IMR-90 (cell line): ENCODE measurements around the gene ME1. TPM values are rescaled to one million over a fixed set of nuclear protein-coding genes. Genes with fewer than 3 reads are reported as not detected.

Experiments used
- ATAC-seq: fragments of 200-7000 bp; cut with Tn5 transposase; 2 replicates; pipeline ENCODE4 v1.9.1; 2020; ENCODE audit warnings: low read depth, mild to moderate bottlenecking, moderate library complexity
- BruUV-seq: library from RNA; stranded (reverse); fragments of 400-500 nt; replicated peaks from 2 replicates; lab custom pipeline; 2021; lab: Mats Ljungman, UMichigan
- CTCF ChIA-PET: fragments of 300-600 bp; formaldehyde crosslinking; extraction: SDS; loops from one replicate; lab custom pipeline; 2021; ENCODE audit warnings: antibody characterized with exemption; lab: Yijun Ruan, JAX
- POLR2A ChIA-PET: fragments of 300-600 bp; sonication (Branson Sonifier 250); formaldehyde crosslinking; loops from one replicate; lab custom pipeline; 2022; ENCODE audit warnings: antibody characterized with exemption; ENCODE audit not compliant: unreplicated experiment; lab: Charles Lee
- DNase-seq: peaks from one replicate; pipeline ENCODE4 v3.0.0; 2013
- H2AFZ ChIP-seq: replicated peaks from 2 replicates; pipeline ENCODE3; 2013; ENCODE audit warnings: low read length, mild to moderate bottlenecking; ENCODE audit not compliant: poor library complexity
- H2AK5ac ChIP-seq: 2 replicates; pipeline ENCODE4 v1.6.1; 2013; ENCODE audit warnings: low read depth, low read length, inconsistent platforms
- H2AK9ac ChIP-seq: replicated peaks from 2 replicates; pipeline ENCODE3; 2013; ENCODE audit warnings: mild to moderate bottlenecking, low read depth, low read length, moderate library complexity; ENCODE audit not compliant: poor library complexity
- H2BK120ac ChIP-seq: 2 replicates; pipeline ENCODE4 v1.6.1; 2013; ENCODE audit warnings: low read depth, low read length, inconsistent platforms
- H2BK15ac ChIP-seq: 3 replicates; pipeline ENCODE4 v1.6.1; 2013; ENCODE audit warnings: low read depth, low read length, inconsistent platforms
- H2BK20ac ChIP-seq: 2 replicates; pipeline ENCODE4 v1.6.1; 2013; ENCODE audit warnings: low read depth, mild to moderate bottlenecking, inconsistent platforms, low read length, moderate library complexity
- H2BK5ac ChIP-seq: 2 replicates; pipeline ENCODE4 v1.6.1; 2013; ENCODE audit warnings: mild to moderate bottlenecking, low read depth, low read length, inconsistent platforms; ENCODE audit not compliant: poor library complexity, severe bottlenecking
- H3K14ac ChIP-seq: replicated peaks from 2 replicates; pipeline ENCODE4 v1.6.1; 2013; ENCODE audit warnings: low read depth, low read length, inconsistent platforms
- H3K18ac ChIP-seq: 2 replicates; pipeline ENCODE4 v1.6.1; 2013; ENCODE audit warnings: low read depth, low read length, control low read depth
- H3K23ac ChIP-seq: 2 replicates; pipeline ENCODE4 v1.6.1; 2013; ENCODE audit warnings: low read depth, low read length, inconsistent platforms
- H3K27ac ChIP-seq: 2 replicates; pipeline ENCODE4 v1.5.1; 2013; ENCODE audit warnings: mild to moderate bottlenecking, control low read depth, low read length; ENCODE audit not compliant: insufficient read depth
- H3K27me3 ChIP-seq: 2 replicates; pipeline ENCODE4 v1.6.1; 2013; ENCODE audit warnings: low read length; ENCODE audit not compliant: control insufficient read depth, insufficient read depth
- H3K36me3 ChIP-seq: 2 replicates; pipeline ENCODE4 v1.6.1; 2013; ENCODE audit warnings: low read length, mixed read lengths; ENCODE audit not compliant: control insufficient read depth, insufficient read depth
- H3K4ac ChIP-seq: 2 replicates; pipeline ENCODE4 v1.6.1; 2013; ENCODE audit warnings: low read depth, low read length, inconsistent platforms
- H3K4me1 ChIP-seq: 2 replicates; pipeline ENCODE4 v1.6.1; 2013; ENCODE audit warnings: low read length, mixed read lengths; ENCODE audit not compliant: control insufficient read depth, insufficient read depth
- H3K4me2 ChIP-seq: 2 replicates; pipeline ENCODE4 v1.6.1; 2013; ENCODE audit warnings: low read depth, mild to moderate bottlenecking, control low read depth, low read length, moderate library complexity
- H3K4me3 ChIP-seq: 2 replicates; pipeline ENCODE4 v1.5.1; 2013; ENCODE audit warnings: low read depth, mild to moderate bottlenecking, control low read depth, low read length, moderate library complexity; ENCODE audit not compliant: insufficient read depth
- H3K56ac ChIP-seq: 2 replicates; pipeline ENCODE4 v1.6.1; 2013; ENCODE audit warnings: low read length, inconsistent platforms; ENCODE audit not compliant: insufficient read depth; ENCODE audit errors: extremely low read depth
- H3K79me1 ChIP-seq, 2 experiments: 2 replicates each; pipeline ENCODE4 v1.6.1; 2013; ENCODE audit warnings: low read length in 2 of 2, inconsistent platforms in 1 of 2, low read depth in 1 of 2
- H3K9ac ChIP-seq: 2 replicates; pipeline ENCODE4 v1.6.1; 2013; ENCODE audit warnings: low read depth, low read length, control low read depth
- H3K9me1 ChIP-seq: 2 replicates; pipeline ENCODE4 v1.6.1; 2013; ENCODE audit warnings: low read length, inconsistent platforms; ENCODE audit not compliant: insufficient read depth
- H3K9me3 ChIP-seq: 2 replicates; pipeline ENCODE4 v1.6.1; 2013; ENCODE audit warnings: low read length; ENCODE audit not compliant: control insufficient read depth, insufficient read depth
- H4K20me1 ChIP-seq: 2 replicates; pipeline ENCODE4 v1.6.1; 2013; ENCODE audit warnings: low read length, inconsistent platforms; ENCODE audit not compliant: insufficient read depth
- H4K5ac ChIP-seq: 2 replicates; pipeline ENCODE4 v1.6.1; 2013; ENCODE audit warnings: mild to moderate bottlenecking, low read depth, low read length, control low read depth
- H4K8ac ChIP-seq, 2 experiments: 2 replicates each; pipeline ENCODE4 v1.6.1; 2013; ENCODE audit warnings: low read depth in 2 of 2, low read length in 2 of 2, control low read depth in 1 of 2, inconsistent platforms in 1 of 2
- H4K91ac ChIP-seq: 2 replicates; pipeline ENCODE4 v1.6.1; 2013; ENCODE audit warnings: low read depth, low read length, inconsistent platforms; ENCODE audit not compliant: insufficient read depth
- BHLHE40 ChIP-seq: fragments of 150-350 bp; IDR thresholded peaks from 2 replicates; pipeline ENCODE4 v1.6.1; 2016; ENCODE audit warnings: mild to moderate bottlenecking, low read depth, low read length
- CEBPB ChIP-seq: IDR thresholded peaks from 2 replicates; pipeline ENCODE4 v1.6.1; 2012; ENCODE audit warnings: low read depth, low read length, improper control_type of control experiment
- CHD1 ChIP-seq: IDR thresholded peaks from 2 replicates; pipeline ENCODE4 v1.6.1; 2012; ENCODE audit warnings: low read depth, low read length, improper control_type of control experiment
- CTCF ChIP-seq: conservative IDR thresholded peaks from 2 replicates; pipeline ENCODE4 v1.5.1; 2012; ENCODE audit warnings: mild to moderate bottlenecking, low read depth, low read length, improper control_type of control experiment
- ELK1 ChIP-seq: fragments of 150-350 bp; IDR thresholded peaks from 2 replicates; pipeline ENCODE4 v1.6.1; 2016; ENCODE audit warnings: low read depth, mild to moderate bottlenecking, low read length, moderate library complexity, borderline replicate concordance
- FOS ChIP-seq: fragments of 150-350 bp; IDR thresholded peaks from 2 replicates; pipeline ENCODE4 v1.6.1; 2016; ENCODE audit warnings: low read depth, low read length
- MAFK ChIP-seq: IDR thresholded peaks from 2 replicates; pipeline ENCODE4 v1.6.1; 2012; ENCODE audit warnings: low read depth, low read length, improper control_type of control experiment
- MXI1 ChIP-seq: IDR thresholded peaks from 2 replicates; pipeline ENCODE4 v1.6.1; 2012; ENCODE audit warnings: low read depth, mild to moderate bottlenecking, low read length, moderate library complexity, borderline replicate concordance
- NFE2L2 ChIP-seq: fragments of 150-350 bp; IDR thresholded peaks from 2 replicates; pipeline ENCODE4 v1.6.1; 2016; ENCODE audit warnings: low read depth, mild to moderate bottlenecking, low read length
- POLR2A ChIP-seq: IDR thresholded peaks from 2 replicates; pipeline ENCODE4 v1.6.1; 2012; ENCODE audit warnings: mild to moderate bottlenecking, low read depth, low read length
- RAD21 ChIP-seq: IDR thresholded peaks from 2 replicates; pipeline ENCODE4 v1.6.1; 2012; ENCODE audit warnings: low read length, improper control_type of control experiment
- RCOR1 ChIP-seq: IDR thresholded peaks from 2 replicates; pipeline ENCODE4 v1.6.1; 2012; ENCODE audit warnings: mild to moderate bottlenecking, low read length, improper control_type of control experiment; ENCODE audit not compliant: insufficient replicate concordance
- RFX5 ChIP-seq: IDR thresholded peaks from 2 replicates; pipeline ENCODE4 v1.8.0; 2012; ENCODE audit warnings: low read depth, mild to moderate bottlenecking, low read length, moderate library complexity
- SMC3 ChIP-seq: fragments of 150-350 bp; IDR thresholded peaks from 2 replicates; pipeline ENCODE4 v1.6.1; 2016; ENCODE audit warnings: low read depth, mild to moderate bottlenecking, antibody characterized with exemption, low read length, moderate library complexity
- USF2 ChIP-seq: fragments of 150-350 bp; IDR thresholded peaks from 2 replicates; pipeline ENCODE4 v1.6.1; 2017; ENCODE audit warnings: mild to moderate bottlenecking, antibody characterized with exemption, low read length, low read depth
- WGBS, 2 experiments: methylation state at CpG; one replicate each; pipeline versions ENCODE4 v1.1.5 to v1.1.7; 2013; ENCODE audit warnings: missing lambda C conversion rate in 2 of 2; ENCODE audit not compliant: insufficient read length in 1 of 2; ENCODE audit errors: extremely low coverage in 2 of 2; 5-methylcytosine and 5-hydroxymethylcytosine counted together
- dilution Hi-C: fragments of 300-500 bp; cut with HindIII; formaldehyde crosslinking; loops from one replicate; pipeline ENCODE4 v1.14.3; 2018; ENCODE audit warnings: low sequenced_read_pairs; ENCODE audit not compliant: unreplicated experiment
- in situ Hi-C: fragments of 300-500 bp; cut with MboI; formaldehyde crosslinking; loops from 3 replicates; pipeline ENCODE4 v1.14.3; 2019; ENCODE audit warnings: low sequenced_read_pairs, inconsistent platforms, mixed read lengths
- intact Hi-C: fragments of 100-400 bp; cut with micrococcal nuclease; formaldehyde crosslinking; loops from 2 replicates; pipeline ENCODE4 v1.10.0; 2022
- polyA plus RNA-seq, 3 experiments: library from polyadenylated mRNA; depleted of rRNA; stranded (reverse); fragments of >200 nt; gene quantifications; 2 replicates each; pipeline ENCODE4 v1.2.3, GENCODE V29; 2012; ENCODE audit warnings: low replicate concordance in 1 of 3
- total RNA-seq: library from RNA; depleted of rRNA; stranded (reverse); fragments of >200 nt; gene quantifications from 2 replicates; pipeline ENCODE4 v1.2.3, GENCODE V29; 2012

ME1 gene
- total and polyA plus RNA-seq, 2 of the 4 experiments (the other 2 are of a cell fraction): 21.5 to 24.4 TPM

GRCh38 chr6:83226517-83226916 lies 204.3 kb downstream of the ME1 start:
- BruUV-seq: no TSS peak

More at GRCh38 chr6:83226517-83226916, 204.3 kb downstream of the ME1 start:
- H3K79me1 ChIP-seq: no peaks in the 10 kb centered on the region
- H2AK5ac ChIP-seq: 0 out of 2 replicates have a peak overlapping the region, but pooled peaks have one; percentile 39
- no peak overlapping the region for H2BK20ac ChIP-seq
- H3K56ac ChIP-seq: no peak overlapping the region
- 0 out of 2 replicates have a peak overlapping the region, but pooled peaks have one; percentile 29 for H3K4ac ChIP-seq
- no peak overlapping the region for H4K5ac ChIP-seq
- H3K14ac ChIP-seq: 0 out of 2 replicates have a peak overlapping the region, but pooled peaks have one; percentile 45
- no peak overlapping the region for H4K91ac ChIP-seq
- no peak overlapping the region for H3K27ac ChIP-seq
- peak overlapping the region; percentile 67; the same call in 1 of the 2 replicates for H3K4me2 ChIP-seq
- no peak for TF ChIP-seq ELK1
- TF ChIP-seq NFE2L2: no peak
- TF ChIP-seq MAFK: no peak
- TF ChIP-seq SMC3: no peak
- TF ChIP-seq CEBPB: no peak
- no peak for TF ChIP-seq USF2
- no peak for TF ChIP-seq MXI1
- TF ChIP-seq RFX5: no peak
- no peak for TF ChIP-seq RCOR1
- TF ChIP-seq CHD1: no peak
- no peak for TF ChIP-seq CTCF
- no peak for TF ChIP-seq FOS
- no peak for TF ChIP-seq RAD21
- TF ChIP-seq POLR2A: no peak
- no peak for TF ChIP-seq BHLHE40
- ChIA-PET CTCF (interaction anchor here (1.0 kb wide), 2 partner anchors 159 to 286 kb away, joined by 3 read pairs; partner anchors contain the start of genes DOP1A and PRSS35), POLR2A (no interaction called here)
- H3K36me3 ChIP-seq: peaks cover 2% of the 10 kb centered on the region; the same call in 1 of the 2 replicates
- H2BK5ac ChIP-seq: no peak overlapping the region
- intact Hi-C loops: no loop called here
- H3K9me1 ChIP-seq: no peaks in the 10 kb centered on the region; the same call in 1 of the 2 replicates
- H3K27me3 ChIP-seq: no peaks in the 10 kb centered on the region
- no peak overlapping the region for H3K23ac ChIP-seq
- H4K20me1 ChIP-seq: no peaks in the 10 kb centered on the region
- no CpG with 5 or more reads among the region's 1 CpG for WGBS, 2 experiments
- no peak overlapping the region for H3K9ac ChIP-seq
- H2BK120ac ChIP-seq: no peak overlapping the region; the same call in 1 of the 2 replicates
- peak overlapping the region in 1 of 2 experiments; percentile 39; a peak in 1 of 4 replicates for H4K8ac ChIP-seq
- no peaks in the 10 kb centered on the region for H3K9me3 ChIP-seq
- no peak overlapping the region for H2AFZ ChIP-seq
- no peak overlapping the region for H3K4me3 ChIP-seq
- H3K18ac ChIP-seq: peak overlapping the region; percentile 72; the same call in 1 of the 2 replicates
- no peak overlapping the region for H2AK9ac ChIP-seq
- dilution Hi-C loops: no loop called here
- H3K4me1 ChIP-seq: peaks cover 4% of the 10 kb centered on the region; the same call in 1 of the 2 replicates
- ATAC-seq (0 out of 2 replicates have a peak, but pooled peaks have one; percentile 28), DNase-seq (peak; percentile 39)
- in situ Hi-C loops: no loop called here
- H2BK15ac ChIP-seq: no peak overlapping the region
